Activated T-cell treated with anti-CD3 and anti-CD28 coated beads for 4 hours (primary cell): ENCODE data around the gene SVEP1.
"Not testable (repeated sequence)": the region's sequence is repeated elsewhere in the genome, so short reads cannot be mapped to it uniquely, and the experiment has no call there.

Experiments used
- DNase-seq: peaks from one replicate; pipeline ENCODE4 v3.0.0-alpha.2; 2020

The SVEP1 gene

GRCh38 chr9:110575945-110576344 lies 3.6 kb downstream of the SVEP1 start:
- DNase-seq = no peak

GRCh38 chr9:110575169-110575568 lies 4.4 kb downstream of the SVEP1 start:
- no peak for DNase-seq

GRCh38 chr9:110573305-110573704 lies 6.2 kb downstream of the SVEP1 start:
- DNase-seq = no peak

GRCh38 chr9:110571801-110572483 lies 7.6 kb downstream of the SVEP1 start:
- no peak for DNase-seq

GRCh38 chr9:110566156-110566555 lies 13.4 kb downstream of the SVEP1 start:
- DNase-seq = no peak

- DNase-seq = no peak
These were observed 17.7 kb downstream of the SVEP1 start for GRCh38 chr9:110561826-110562225.

- no peak for DNase-seq
These were observed 19.7 kb downstream of the SVEP1 start for GRCh38 chr9:110559869-110560268.

- DNase-seq = no peak
These were observed 23.8 kb downstream of the SVEP1 start for GRCh38 chr9:110555551-110556331.

GRCh38 chr9:110546411-110546871 lies 33.1 kb downstream of the SVEP1 start:
- no peak for DNase-seq

GRCh38 chr9:110545705-110546104 lies 33.8 kb downstream of the SVEP1 start:
- DNase-seq = no peak

- no peak for DNase-seq
These were observed 35.9 kb downstream of the SVEP1 start for GRCh38 chr9:110543631-110544051.

- no peak for DNase-seq
These were observed 37.6 kb downstream of the SVEP1 start for GRCh38 chr9:110541950-110542349.

- DNase-seq = no peak
These were observed 40.9 kb downstream of the SVEP1 start for GRCh38 chr9:110538647-110539041.

- DNase-seq = no peak
These were observed 41.5 kb downstream of the SVEP1 start for GRCh38 chr9:110537841-110538646.

- DNase-seq = no peak
These were observed 42.7 kb downstream of the SVEP1 start for GRCh38 chr9:110536822-110537221.

GRCh38 chr9:110534162-110534561 lies 45.4 kb downstream of the SVEP1 start:
- DNase-seq = not testable (repeated sequence)

- DNase-seq = no peak
These were observed 46.5 kb downstream of the SVEP1 start for GRCh38 chr9:110532908-110533665.

- DNase-seq = no peak
These were observed 47.8 kb downstream of the SVEP1 start for GRCh38 chr9:110531776-110532175.

- not testable (repeated sequence) for DNase-seq
These were observed 48.3 kb downstream of the SVEP1 start for GRCh38 chr9:110531241-110531640.

- no peak for DNase-seq
These were observed 50.9 kb downstream of the SVEP1 start for GRCh38 chr9:110528645-110529044.

GRCh38 chr9:110526426-110526825 lies 53.1 kb downstream of the SVEP1 start:
- DNase-seq = no peak

- DNase-seq = no peak
These were observed 58.3 kb downstream of the SVEP1 start for GRCh38 chr9:110521206-110521605.
